Activated CD8-positive, alpha-beta memory T cell treated with anti-CD3 and anti-CD28 coated beads, Interleukin-2, amount 50 U/mL, for 48 hours (primary cell): ENCODE results near the gene ACAT2.
A peak's percentile ranks its signal among the peaks of the same experiment; 100 is the strongest.
"Not testable (repeated sequence)": the region's sequence is repeated elsewhere in the genome, so short reads cannot be mapped to it uniquely, and the experiment has no call there.

ENCODE experiments used
- DNase-seq: peaks from one replicate; pipeline ENCODE4 v3.0.0-alpha.2; 2020

The ACAT2 gene

DNA sequence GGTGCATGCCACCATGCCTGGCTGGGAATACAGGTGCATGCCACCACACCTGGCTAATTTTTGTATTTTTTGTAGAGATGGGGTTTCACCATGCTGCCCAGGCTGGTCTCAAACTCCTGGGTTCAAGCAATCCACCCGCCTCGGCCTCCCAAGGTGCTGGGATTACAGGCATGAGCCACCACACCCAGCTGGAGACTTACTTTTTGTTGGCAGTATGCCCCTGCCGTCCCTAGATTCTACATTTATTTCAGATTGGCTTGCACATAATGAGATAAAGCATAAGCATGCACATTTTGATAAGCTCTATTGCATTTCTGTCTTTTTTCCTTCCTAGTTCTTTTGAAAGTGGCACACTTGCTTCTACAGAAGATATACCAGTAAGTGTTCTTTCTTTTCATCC is 54.9 kb downstream of the ACAT2 start:
- not testable (repeated sequence) for DNase-seq

DNA sequence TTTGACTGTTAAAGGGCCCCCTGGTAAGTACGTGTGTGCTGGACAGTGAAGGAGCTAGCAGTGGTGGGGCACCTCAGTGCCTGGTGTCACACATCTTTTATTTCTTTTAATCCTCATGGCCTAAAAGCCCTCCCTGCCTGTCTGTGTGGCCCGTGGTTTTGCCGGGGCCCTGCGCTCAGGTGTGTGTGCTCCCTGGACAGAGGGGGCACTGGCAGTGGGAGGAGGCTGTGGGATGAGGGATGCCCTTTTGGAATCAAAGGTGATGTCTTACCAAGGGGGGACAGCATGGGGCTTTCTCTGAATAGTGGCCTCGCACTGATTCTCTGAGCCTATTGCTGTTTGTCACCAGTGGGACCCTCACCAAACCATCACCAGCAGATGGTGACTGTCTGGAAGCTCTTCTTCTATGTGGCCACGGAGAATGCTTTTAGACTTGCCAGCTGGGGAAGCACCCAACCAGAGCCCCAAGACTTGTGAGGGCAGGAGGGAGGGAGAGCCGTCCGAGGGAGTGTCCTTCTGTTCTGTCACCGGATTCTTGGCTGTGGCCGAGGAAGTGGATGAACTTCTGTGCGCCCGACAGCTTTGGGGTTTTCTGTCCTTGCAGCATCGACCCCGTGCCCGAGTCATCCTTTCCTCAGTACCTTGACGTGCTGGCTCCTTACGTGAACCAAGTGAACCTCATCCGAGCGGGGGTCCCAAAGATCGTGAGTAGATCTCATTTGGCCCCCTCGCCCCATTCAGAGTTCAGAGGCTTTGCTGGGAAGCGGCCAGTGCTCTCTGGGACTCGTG is 56.3 kb downstream of the ACAT2 start:
- no peak for DNase-seq

DNA sequence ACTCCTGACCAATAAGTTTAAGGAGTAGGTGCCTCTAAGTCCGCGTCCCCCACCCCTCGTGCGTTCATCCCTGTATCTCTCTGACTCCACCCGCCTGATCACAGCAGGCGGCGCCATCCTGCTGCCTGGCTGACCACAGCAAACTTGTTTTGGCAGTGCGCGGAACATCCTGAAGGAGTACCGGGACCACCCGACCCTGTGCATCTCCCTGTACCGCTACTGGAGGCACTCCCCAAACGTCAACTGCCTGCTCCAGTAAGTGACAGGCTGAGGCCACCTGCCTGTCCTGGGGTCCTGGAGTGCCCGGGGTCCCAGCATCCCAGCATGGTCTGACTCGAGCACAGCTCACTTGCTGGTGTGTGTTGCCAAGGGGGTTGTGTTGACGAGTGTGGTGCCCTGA is 57.3 kb downstream of the ACAT2 start:
- no peak for DNase-seq

DNA sequence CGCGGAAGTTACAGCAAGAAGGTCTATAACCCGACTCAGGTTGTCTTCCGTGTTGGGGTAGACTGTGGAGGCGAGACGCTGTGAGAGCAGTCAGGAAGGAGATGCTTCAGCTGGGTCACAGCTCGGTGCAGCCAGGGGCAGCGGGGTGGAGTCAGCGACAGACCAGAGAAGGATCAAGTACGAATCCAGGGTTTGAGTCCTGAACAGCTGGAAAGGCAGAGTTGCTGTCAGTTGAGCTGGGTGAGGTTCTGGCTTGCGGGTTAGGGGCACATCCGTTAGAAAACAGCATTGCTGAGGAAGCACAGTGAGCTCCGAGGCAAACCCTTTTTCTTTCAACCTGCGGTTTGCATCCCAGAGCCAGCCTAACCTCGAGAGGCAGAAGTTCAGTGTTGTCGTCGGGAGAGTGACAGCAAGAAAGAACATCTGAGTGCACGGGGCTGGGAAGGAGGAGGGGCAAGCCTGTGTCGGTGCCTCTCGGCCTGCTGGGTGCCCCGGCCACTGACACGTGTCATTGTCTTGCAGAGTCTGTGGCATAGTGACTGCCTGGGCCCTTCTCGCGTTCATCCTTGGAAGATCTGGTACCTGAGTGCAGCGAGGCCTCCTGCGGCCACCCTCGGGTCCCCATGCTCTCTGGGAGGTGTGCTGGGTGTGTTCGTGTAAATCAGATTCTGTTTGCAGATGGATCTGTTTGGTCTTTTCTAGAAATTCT is 58.2 kb downstream of the ACAT2 start:
- DNase-seq = peak; percentile 61

DNA sequence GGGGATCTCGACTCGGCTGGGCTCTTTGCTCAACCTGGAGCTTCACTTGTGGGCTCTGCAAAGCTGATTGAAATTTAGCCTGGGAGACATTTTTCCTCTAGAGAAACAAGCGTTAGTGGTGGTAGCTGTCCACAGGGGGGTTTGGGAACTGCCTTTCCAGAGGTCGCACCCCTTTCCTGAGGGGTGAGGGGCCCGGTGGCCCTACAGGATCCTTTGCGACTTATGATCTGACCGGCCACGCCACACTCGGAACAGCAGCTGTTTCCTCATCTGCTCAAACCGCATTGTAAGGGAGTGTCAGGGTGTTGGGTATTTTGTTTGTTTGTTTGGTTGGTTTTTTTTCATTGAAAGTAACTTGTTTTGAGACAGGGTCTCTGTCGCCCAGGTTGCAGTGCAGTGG is 59.3 kb downstream of the ACAT2 start:
- DNase-seq = no peak

DNA sequence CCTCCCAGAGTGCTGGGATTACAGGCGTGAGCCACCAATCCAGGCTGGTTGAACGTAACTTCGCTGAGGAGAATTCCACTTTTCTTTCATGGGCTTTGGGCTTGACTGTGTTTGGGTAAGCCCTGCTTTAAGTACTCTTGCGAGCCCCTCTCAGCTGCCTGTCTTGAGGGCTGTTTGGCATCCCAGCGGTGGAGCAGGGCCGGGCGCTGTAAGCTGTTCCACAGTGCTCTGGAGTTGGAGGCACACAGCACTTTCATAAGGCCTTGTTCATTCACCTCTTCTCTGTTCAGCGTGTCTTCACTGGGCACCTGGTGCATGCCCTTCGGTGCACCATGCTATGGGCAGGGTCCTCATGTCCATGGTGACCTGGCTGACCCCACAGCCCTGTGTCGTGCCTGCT is 59.9 kb downstream of the ACAT2 start:
- no peak for DNase-seq

DNA sequence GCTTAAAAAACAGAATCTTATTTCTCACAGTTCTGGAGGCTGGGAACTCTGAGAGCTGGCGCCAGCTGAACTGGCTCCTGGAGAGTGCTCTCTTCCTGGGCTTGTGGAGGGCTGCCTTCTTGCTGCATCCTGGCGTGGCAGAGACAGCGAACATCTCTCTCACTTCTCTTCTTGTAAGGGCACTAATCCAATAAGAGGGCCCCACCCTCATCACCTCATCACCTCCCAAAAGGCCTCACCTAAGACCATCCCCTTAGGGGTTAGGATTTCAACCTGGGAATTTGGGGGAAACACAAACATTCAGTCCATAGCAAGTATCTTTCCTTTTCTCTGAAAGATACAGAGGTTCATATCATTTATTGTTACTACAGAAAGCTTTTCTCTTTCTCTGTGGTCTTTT is 62.1 kb downstream of the ACAT2 start:
- DNase-seq = no peak

DNA sequence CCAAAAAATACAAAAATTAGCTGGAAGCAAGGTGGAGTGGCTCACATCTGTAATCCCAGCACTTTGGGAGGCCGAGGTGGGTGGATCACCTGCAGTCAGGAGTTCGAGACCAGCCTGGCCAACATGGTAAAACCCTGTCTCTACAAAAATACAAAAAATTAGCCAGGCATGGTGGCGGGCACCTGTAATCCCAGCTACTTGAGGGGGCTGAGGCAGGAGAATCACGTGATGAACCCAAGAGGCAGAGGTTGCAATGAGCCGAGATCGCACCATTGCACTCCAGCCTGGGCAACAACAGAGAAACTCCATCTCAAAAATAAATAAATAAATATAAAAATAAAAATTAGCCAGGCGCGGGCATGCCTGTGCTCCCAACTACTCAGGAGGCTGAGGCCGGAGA is 62.8 kb downstream of the ACAT2 start:
- DNase-seq = not testable (repeated sequence)

DNA sequence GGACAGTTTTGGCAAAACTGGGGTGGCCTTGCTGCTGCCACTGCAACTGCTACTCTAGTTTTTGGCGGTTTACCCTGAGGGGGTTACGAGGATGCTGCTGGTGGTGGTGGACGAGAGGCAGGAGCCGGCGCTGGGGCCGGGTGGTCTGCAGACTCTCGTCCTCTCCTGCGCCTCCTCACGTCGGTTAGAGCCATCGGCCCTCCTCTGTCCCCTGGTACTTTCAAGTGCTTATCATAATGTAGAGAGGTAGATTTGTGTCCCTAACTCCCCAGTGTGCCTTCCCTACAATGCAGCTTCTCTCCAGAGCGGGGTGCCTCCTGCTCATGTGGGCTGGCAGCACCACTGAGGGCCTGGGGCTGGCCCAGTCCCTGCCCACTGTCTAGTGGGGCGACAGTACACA is 64.2 kb downstream of the ACAT2 start:
- DNase-seq = no peak

DNA sequence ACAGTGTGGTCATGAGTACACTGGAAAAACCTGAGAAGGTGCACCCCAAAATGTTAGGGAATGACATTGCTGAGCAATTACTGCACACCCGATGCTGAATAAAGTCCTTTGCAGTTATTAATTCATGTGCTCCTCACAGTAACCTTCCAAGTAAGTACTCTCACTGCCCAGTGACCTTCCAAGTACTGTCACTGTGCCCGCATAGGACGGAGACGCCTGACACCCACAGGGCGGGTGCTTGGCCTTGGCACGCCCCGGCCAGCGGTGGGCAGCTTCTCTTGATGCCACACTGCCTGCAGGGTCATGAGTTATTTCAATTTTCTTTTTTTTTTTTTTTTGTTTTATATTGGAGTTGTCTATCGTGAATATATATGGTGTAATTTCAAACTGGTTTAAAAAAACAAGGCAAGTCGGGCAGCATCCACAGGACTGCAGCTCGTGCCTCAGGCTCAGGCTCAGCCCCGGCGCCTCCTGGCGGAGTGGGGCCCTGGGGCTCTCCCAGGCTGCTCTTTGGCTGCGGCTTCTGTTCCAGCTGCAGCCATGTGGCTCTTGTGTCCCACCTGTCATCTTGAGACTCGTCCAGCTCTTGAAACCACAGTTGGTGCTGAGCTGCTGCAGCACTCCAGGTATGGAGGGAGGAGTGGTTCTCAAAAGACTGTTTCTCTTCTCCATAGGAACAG is 65.3 kb downstream of the ACAT2 start:
- no peak for DNase-seq

DNA sequence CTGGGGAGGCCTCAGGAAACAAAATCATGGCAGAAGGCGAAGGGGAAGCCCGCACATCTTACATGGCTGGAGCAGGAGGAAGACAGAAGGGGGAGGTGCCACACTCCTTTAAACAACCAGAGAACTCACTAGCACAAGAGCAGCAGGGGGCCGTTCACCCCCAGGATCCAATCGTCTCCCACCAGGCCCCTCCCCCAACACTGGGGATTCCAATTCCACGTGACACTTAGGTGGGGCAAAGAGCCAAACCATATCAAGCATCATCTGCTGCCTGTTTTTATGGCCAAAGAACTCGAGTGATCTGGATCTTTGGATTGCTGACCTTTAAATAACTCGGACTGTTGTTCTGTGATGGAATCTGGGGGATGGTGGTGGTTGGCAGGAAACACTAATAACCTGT is 66.2 kb downstream of the ACAT2 start:
- no peak for DNase-seq
